RWPE2 (cell line): ENCODE results near the gene ADAP1.

Experiments used
- ATAC-seq: fragments of 200-7000 bp; cut with Tn5 transposase; 3 replicates; pipeline ENCODE4 v1.9.1; 2021; ENCODE audit warnings: low read depth
- DNase-seq: peaks from one replicate; pipeline ENCODE4 v3.0.0-alpha.2; 2020; ENCODE audit warnings: low spot score
- H3K27ac ChIP-seq: fragments of 450-650 bp; 2 replicates; pipeline ENCODE4 v1.5.1; 2017; ENCODE audit warnings: mild to moderate bottlenecking; ENCODE audit not compliant: poor library complexity, severe bottlenecking
- H3K27me3 ChIP-seq: fragments of 250-450 bp; sonication (Bioruptor Pico); 2 replicates; pipeline ENCODE4 v1.5.1; 2021; ENCODE audit warnings: mild to moderate bottlenecking, moderate library complexity; ENCODE audit not compliant: insufficient read depth, poor library complexity, severe bottlenecking
- H3K36me3 ChIP-seq: fragments of 250-450 bp; sonication (Bioruptor Pico); 2 replicates; pipeline ENCODE4 v1.5.1; 2020; ENCODE audit warnings: low read depth, mild to moderate bottlenecking, moderate library complexity
- H3K4me1 ChIP-seq: fragments of 250-450 bp; sonication (Bioruptor Pico); 2 replicates; pipeline ENCODE4 v1.5.1; 2021; ENCODE audit warnings: mild to moderate bottlenecking, moderate library complexity; ENCODE audit not compliant: insufficient read depth, poor library complexity, severe bottlenecking
- H3K4me3 ChIP-seq: fragments of 250-450 bp; sonication (Bioruptor Pico); 2 replicates; pipeline ENCODE4 v1.5.1; 2021; ENCODE audit warnings: mild to moderate bottlenecking, moderate library complexity; ENCODE audit not compliant: severe bottlenecking
- H3K9me3 ChIP-seq: fragments of 250-450 bp; sonication (Bioruptor Pico); 2 replicates; pipeline ENCODE4 v1.5.1; 2021; ENCODE audit warnings: mild to moderate bottlenecking, moderate library complexity; ENCODE audit not compliant: severe bottlenecking
- TF ChIP-seq, protein P1 (sequence below): fragments of 450-650 bp; IDR thresholded peaks from one replicate; pipeline ENCODE4 v1.5.1; 2017; ENCODE audit warnings: mild to moderate bottlenecking, moderate library complexity; ENCODE audit not compliant: poor library complexity, severe bottlenecking

The ADAP1 gene

DNA sequence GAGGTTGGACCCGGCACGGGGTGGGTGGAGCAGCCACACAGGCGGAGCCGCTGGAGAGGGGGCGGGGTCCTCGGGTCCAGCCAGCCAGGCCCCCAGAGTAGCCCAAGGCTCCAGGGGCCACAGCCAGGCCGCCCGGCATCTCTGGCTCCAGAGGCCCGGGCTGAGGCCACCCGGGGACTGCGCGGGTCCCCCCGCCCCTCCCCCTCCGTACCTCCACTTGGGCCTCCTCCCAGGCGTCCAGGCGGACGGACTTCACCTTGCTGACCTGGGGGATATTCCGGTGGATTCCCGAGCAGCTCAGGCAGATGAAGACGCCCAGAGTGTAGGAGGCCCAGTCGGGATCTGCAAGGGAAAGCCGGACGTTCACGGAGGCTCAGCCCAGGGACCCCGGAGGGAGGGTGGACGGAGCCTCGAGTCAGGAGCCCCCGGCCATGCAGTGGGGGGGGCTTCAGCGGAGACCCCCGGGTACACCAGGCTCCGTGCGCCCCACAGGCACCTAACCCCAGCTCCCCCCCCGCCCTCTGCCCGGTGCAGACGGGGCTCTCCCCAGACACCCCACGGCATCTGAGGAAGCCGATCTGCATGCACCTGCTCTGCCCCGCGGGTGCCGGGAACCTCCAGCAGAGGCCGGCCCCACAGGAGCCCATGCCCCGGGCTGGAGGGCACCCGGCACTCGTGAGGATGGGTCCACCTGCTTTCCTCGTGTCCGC lies 19.2 kb downstream of the ADAP1 start:
- Histone ChIP-seq H3K36me3 (no peaks in the 10 kb centered on the region), H3K27me3 (no peaks in the 10 kb centered on the region), H3K4me3 (no peak overlapping the region), H3K9me3 (no peaks in the 10 kb centered on the region), H3K27ac (no peak overlapping the region), H3K4me1 (no peaks in the 10 kb centered on the region)
- DNase-seq (peak; percentile 68), ATAC-seq (no peak)
- TF ChIP-seq, protein P1, sequence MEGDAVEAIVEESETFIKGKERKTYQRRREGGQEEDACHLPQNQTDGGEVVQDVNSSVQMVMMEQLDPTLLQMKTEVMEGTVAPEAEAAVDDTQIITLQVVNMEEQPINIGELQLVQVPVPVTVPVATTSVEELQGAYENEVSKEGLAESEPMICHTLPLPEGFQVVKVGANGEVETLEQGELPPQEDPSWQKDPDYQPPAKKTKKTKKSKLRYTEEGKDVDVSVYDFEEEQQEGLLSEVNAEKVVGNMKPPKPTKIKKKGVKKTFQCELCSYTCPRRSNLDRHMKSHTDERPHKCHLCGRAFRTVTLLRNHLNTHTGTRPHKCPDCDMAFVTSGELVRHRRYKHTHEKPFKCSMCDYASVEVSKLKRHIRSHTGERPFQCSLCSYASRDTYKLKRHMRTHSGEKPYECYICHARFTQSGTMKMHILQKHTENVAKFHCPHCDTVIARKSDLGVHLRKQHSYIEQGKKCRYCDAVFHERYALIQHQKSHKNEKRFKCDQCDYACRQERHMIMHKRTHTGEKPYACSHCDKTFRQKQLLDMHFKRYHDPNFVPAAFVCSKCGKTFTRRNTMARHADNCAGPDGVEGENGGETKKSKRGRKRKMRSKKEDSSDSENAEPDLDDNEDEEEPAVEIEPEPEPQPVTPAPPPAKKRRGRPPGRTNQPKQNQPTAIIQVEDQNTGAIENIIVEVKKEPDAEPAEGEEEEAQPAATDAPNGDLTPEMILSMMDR = no peak

DNA sequence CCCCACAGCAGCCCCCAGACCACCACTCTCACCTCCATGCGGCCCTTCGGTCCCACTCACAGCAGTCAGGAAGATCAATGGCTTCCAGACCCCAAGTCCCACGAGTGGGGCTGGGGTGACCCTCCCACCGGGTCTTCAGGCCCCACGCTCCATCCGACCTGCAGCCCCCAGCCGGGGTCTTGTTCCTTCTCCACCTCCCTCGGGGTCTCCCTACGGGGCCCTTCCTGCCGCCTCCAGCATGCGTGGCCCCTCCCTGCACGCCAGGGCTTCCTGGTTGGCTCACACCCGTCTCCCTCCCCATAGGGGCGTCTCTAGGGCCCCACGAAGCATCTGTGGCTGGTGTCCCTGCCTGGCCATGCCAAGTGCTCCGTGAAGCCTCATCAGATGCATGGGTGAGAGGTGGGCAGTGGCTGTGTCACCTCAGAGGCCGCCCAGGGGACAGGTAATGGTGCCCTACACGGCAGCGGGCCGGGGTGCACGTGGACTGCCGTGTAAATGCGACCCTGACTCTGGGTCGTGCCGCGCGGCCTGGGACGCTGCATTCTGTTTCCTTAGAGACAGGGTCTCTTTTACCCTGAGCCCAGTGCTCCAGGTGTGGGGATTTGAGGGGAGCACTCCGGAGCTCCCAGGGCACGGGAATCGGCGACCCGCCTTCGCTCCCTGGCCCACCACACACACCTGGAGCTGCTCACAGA lies 19.9 kb downstream of the ADAP1 start:
- Histone ChIP-seq H3K27me3 (no peaks in the 10 kb centered on the region), H3K4me1 (no peaks in the 10 kb centered on the region), H3K27ac (no peak overlapping the region), H3K4me3 (no peak overlapping the region), H3K36me3 (no peaks in the 10 kb centered on the region), H3K9me3 (no peaks in the 10 kb centered on the region)
- TF ChIP-seq, protein P1 = no peak
- DNase-seq (peak; percentile 52), ATAC-seq (no peak)

DNA sequence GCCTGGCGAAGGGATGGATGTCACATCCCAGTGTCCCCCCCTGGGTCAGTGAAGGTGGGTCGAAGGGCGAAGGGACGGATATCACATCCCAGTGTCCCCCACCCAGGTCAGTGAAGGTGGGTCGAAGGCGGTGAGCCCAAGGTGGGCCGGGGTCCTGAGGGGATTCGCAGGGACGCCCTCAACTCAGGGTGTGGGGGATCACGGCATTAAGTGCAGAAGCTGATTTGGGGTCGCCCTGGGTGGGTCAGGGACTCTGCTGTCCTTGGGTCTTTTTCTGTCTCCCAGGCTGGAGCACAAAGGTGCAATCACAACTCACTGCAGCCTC lies 21.9 kb downstream of the ADAP1 start:
- DNase-seq (peak; percentile 53), ATAC-seq (no peak)
- no peak overlapping the region for H3K27ac ChIP-seq
- no peaks in the 10 kb centered on the region for H3K9me3 ChIP-seq
- no peak overlapping the region for H3K4me3 ChIP-seq
- H3K36me3 ChIP-seq = no peaks in the 10 kb centered on the region
- no peaks in the 10 kb centered on the region for H3K4me1 ChIP-seq
- TF ChIP-seq, protein P1 = no peak
- no peaks in the 10 kb centered on the region for H3K27me3 ChIP-seq

DNA sequence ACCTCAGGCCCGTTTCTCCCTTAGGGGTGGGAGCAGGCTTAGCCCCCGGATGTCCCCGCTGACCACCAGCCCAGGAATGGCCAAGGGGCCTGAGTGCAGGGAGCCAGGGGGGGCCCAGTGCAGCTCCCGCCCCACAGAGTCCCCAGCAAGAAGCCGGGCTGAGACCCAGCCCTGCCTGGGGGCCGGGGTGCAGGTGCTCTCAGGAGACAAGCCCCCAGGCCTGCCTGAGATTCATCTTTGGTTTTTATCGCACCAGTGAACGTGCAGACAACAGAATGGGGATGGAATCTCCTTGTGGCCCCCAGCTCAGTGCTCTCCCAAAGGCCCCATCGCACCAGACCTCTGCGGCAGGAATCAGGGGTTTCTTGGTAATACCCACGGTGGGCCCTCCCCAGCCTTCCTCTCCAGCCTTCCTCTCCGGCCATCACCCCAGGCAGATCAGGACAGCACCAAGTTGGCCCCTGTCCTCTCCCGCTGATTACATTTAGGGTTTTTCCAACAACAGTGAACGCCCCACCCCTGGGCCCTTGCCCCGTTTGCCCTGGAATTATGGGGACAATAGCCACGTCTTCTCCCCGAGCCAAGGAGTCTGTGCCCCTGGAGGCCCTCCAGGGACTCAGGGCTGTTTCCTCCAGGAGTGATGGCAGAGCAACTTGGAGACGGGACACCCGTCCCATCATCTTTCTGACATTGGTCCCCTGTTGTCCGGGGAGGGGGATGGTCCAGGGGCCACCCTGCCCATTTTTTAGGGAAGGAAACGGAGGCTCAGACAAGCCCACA lies 22.4 kb downstream of the ADAP1 start:
- TF ChIP-seq, protein P1 = no peak
- Histone ChIP-seq H3K27me3 (no peaks in the 10 kb centered on the region), H3K4me3 (no peak overlapping the region), H3K4me1 (no peaks in the 10 kb centered on the region), H3K36me3 (no peaks in the 10 kb centered on the region), H3K27ac (no peak overlapping the region), H3K9me3 (no peaks in the 10 kb centered on the region)
- peak; percentile 54 for DNase-seq
- no peak for ATAC-seq
